Kidney (tissue), 14 donors: ENCODE results near the gene CD101. TPM values are rescaled to one million over a fixed set of nuclear protein-coding genes. Genes with fewer than 3 reads are reported as not detected.

Experiments used
- DNase-seq, 5 donors: peaks; one replicate each; pipeline ENCODE4 v3.0.0-alpha.2; 2013 to 2020
- FAIRE-seq: peaks from 2 replicates; lab custom pipeline; 2012; peaks lifted over from hg19 to GRCh38; lab: Jason Lieb, UNC
- H3K27ac ChIP-seq, 2 donors: one replicate each; pipeline ENCODE4 v1.7.0; 2013; ENCODE audit warnings: low read depth in 2 of 2, low read length in 2 of 2, inconsistent platforms in 1 of 2
- H3K27me3 ChIP-seq: one replicate; pipeline ENCODE4 v1.7.1; 2013; ENCODE audit warnings: low read length, inconsistent platforms; ENCODE audit not compliant: control insufficient read depth, insufficient read depth
- H3K36me3 ChIP-seq, 3 donors: one replicate each; pipeline versions ENCODE4 v1.7.0 to v1.7.1; 2013; ENCODE audit warnings: low read length in 3 of 3, control low read depth in 1 of 3, inconsistent platforms in 1 of 3; ENCODE audit not compliant: insufficient read depth in 3 of 3, control insufficient read depth in 2 of 3
- H3K4me1 ChIP-seq, 3 donors: one replicate each; pipeline versions ENCODE4 v1.7.0 to v1.7.1; 2013; ENCODE audit warnings: low read length in 3 of 3, inconsistent platforms in 1 of 3, low read depth in 1 of 3; ENCODE audit not compliant: control insufficient read depth in 2 of 3, insufficient read depth in 2 of 3
- H3K4me3 ChIP-seq, 3 donors: one replicate each; pipeline versions ENCODE4 v1.7.0 to v1.8.1; 2013; ENCODE audit warnings: low read length in 3 of 3, control low read depth in 1 of 3, inconsistent platforms in 1 of 3
- H3K9ac ChIP-seq, 3 donors: one replicate each; pipeline versions ENCODE4 v1.7.0 to v1.7.1; 2013; ENCODE audit warnings: low read length in 3 of 3, control low read depth in 1 of 3, inconsistent platforms in 1 of 3
- H3K9me3 ChIP-seq, 3 donors: one replicate each; pipeline versions ENCODE4 v1.7.0 to v1.7.1; 2013; ENCODE audit warnings: low read length in 3 of 3, control low read depth in 1 of 3, inconsistent platforms in 1 of 3; ENCODE audit not compliant: control insufficient read depth in 2 of 3, insufficient read depth in 1 of 3
- CTCF ChIP-seq: IDR thresholded peaks from 3 replicates; pipeline ENCODE4 v1.5.1; 2012; ENCODE audit warnings: mild to moderate bottlenecking, moderate library complexity, borderline replicate concordance; ENCODE audit not compliant: insufficient read depth; ENCODE audit errors: extremely low read depth
- intact Hi-C: fragments of 100-400 bp; cut with DNase I; formaldehyde crosslinking; loops from one replicate; pipeline ENCODE4 v1.11.1; 2022
- polyA plus RNA-seq: library from polyadenylated mRNA; stranded (reverse); fragments of 350-450 nt; fragmentation: Illumina TruSeq; extraction: RNeasy Lipid Tissue Mini Kit (QIAGEN cat#74804); gene quantifications from one replicate; pipeline ENCODE4 v1.2.3, GENCODE V29; 2014; ENCODE audit warnings: low read depth, low replicate concordance; ENCODE audit not compliant: insufficient read depth
- total RNA-seq: library from RNA; stranded (reverse); fragmentation: NEBNext Ultra II Directional; extraction: Animal tissue kit (Norgen Biotek cat#: 25700); gene quantifications from one replicate; pipeline ENCODE4 v1.2.1, GENCODE V29; 2021
- donor health status: control.
- donor health status: control.
- donor health status: control.
- donor health status: control.
- donor health status: control.
- donor health status: DM: yes; HTN: yes; CAD: no.
- donor health status: Normal renal cell carcinoma (clear cell type).

CD101 gene
- total and polyA plus RNA-seq, 2 donors from 2014 or later = 0.22 to 1.3 TPM

GRCh38 chr1:117011334-117011733 is 9.8 kb downstream of the CD101 start:
- H3K9me3 ChIP-seq = no peaks in the 10 kb centered on the region
- no peak for FAIRE-seq
- no peak overlapping the region for H3K9ac ChIP-seq
- H3K27ac ChIP-seq = no peak overlapping the region
- H3K4me3 ChIP-seq = no peak overlapping the region
- no peaks in the 10 kb centered on the region for H3K36me3 ChIP-seq
- DNase-seq = no peak
- no peaks in the 10 kb centered on the region for H3K27me3 ChIP-seq
- intact Hi-C loops = no loop called here
- no peak for TF ChIP-seq CTCF
- H3K4me1 ChIP-seq = no peaks in the 10 kb centered on the region

GRCh38 chr1:117013309-117013858 is 11.8 kb downstream of the CD101 start:
- no peak for TF ChIP-seq CTCF
- no peaks in the 10 kb centered on the region for H3K4me1 ChIP-seq

GRCh38 chr1:117014209-117014608 is 12.6 kb downstream of the CD101 start:
- intact Hi-C loops = no loop called here
- no peaks in the 10 kb centered on the region for H3K9me3 ChIP-seq
- DNase-seq (no peak), FAIRE-seq (no peak)
- H3K9ac ChIP-seq = no peak overlapping the region
- no peak for TF ChIP-seq CTCF
- H3K27ac ChIP-seq = no peak overlapping the region
- no peak overlapping the region for H3K4me3 ChIP-seq
- H3K4me1 ChIP-seq = no peaks in the 10 kb centered on the region
- no peaks in the 10 kb centered on the region for H3K36me3 ChIP-seq
- no peaks in the 10 kb centered on the region for H3K27me3 ChIP-seq

More at GRCh38 chr1:117013309-117013858, 11.8 kb downstream of the CD101 start:
- H3K9me3 ChIP-seq = no peaks in the 10 kb centered on the region
- no peak overlapping the region for H3K9ac ChIP-seq
- no peak overlapping the region for H3K27ac ChIP-seq
- no peak overlapping the region for H3K4me3 ChIP-seq
- no peak for FAIRE-seq
- peak in 3 of 5 donors; percentile 62 to 78 (median 77) for DNase-seq
- intact Hi-C loops = no loop called here
- H3K36me3 ChIP-seq = no peaks in the 10 kb centered on the region
- no peaks in the 10 kb centered on the region for H3K27me3 ChIP-seq

- intact Hi-C loops = no loop called here
- H3K4me3 ChIP-seq = no peak overlapping the region
- DNase-seq (no peak), FAIRE-seq (no peak)
- no peaks in the 10 kb centered on the region for H3K9me3 ChIP-seq
- no peak for TF ChIP-seq CTCF
- no peaks in the 10 kb centered on the region for H3K4me1 ChIP-seq
- no peak overlapping the region for H3K9ac ChIP-seq
- H3K27me3 ChIP-seq = no peaks in the 10 kb centered on the region
- no peak overlapping the region for H3K27ac ChIP-seq
- H3K36me3 ChIP-seq = no peaks in the 10 kb centered on the region
These were observed 14.2 kb downstream of the CD101 start for GRCh38 chr1:117015724-117016123.
